Nephron progenitor cell (in vitro differentiated cells): ENCODE data around the gene EXOC6B.

Source experiments
- DNase-seq: peaks from one replicate; pipeline ENCODE4 v3.0.0; 2021
- H3K27ac Mint-ChIP-seq: 2 replicates; pipeline ENCODE4 v1.8.0; 2021; ENCODE audit warnings: mild to moderate bottlenecking, moderate library complexity, mixed read lengths
- H3K27me3 Mint-ChIP-seq: 2 replicates; pipeline ENCODE4 v1.8.0; 2021; ENCODE audit warnings: mild to moderate bottlenecking, low read depth, mixed read lengths; ENCODE audit not compliant: poor library complexity
- H3K36me3 Mint-ChIP-seq: 2 replicates; pipeline ENCODE4 v1.8.0; 2021; ENCODE audit warnings: low read depth, mixed read lengths
- H3K4me1 Mint-ChIP-seq: 2 replicates; pipeline ENCODE4 v1.8.0; 2021; ENCODE audit warnings: mixed read lengths
- H3K4me3 Mint-ChIP-seq: 2 replicates; pipeline ENCODE4 v1.8.0; 2021; ENCODE audit warnings: mild to moderate bottlenecking, moderate library complexity, mixed read lengths
- H3K9me3 Mint-ChIP-seq: 2 replicates; pipeline ENCODE4 v1.8.0; 2021; ENCODE audit warnings: mild to moderate bottlenecking, moderate library complexity, mixed read lengths
- CTCF ChIP-seq: fragments of 200-600 bp; sonication (generic); IDR thresholded peaks from 2 replicates; pipeline ENCODE4 v1.5.0; 2021; ENCODE audit warnings: antibody characterized with exemption

EXOC6B gene

GRCh38 chr2:72386288-72386687 is 439.5 kb downstream of the EXOC6B start:
- no peak for DNase-seq
- Mint-ChIP-seq H3K9me3 (peaks cover 63% of the 10 kb centered on the region), H3K36me3 (peaks cover 10% of the 10 kb centered on the region), H3K27me3 (no peaks in the 10 kb centered on the region), H3K4me3 (no peak overlapping the region), H3K4me1 (no peaks in the 10 kb centered on the region), H3K27ac (no peak overlapping the region)
- no peak for TF ChIP-seq CTCF

GRCh38 chr2:72378753-72379348 is 447.0 kb downstream of the EXOC6B start:
- no peak overlapping the region for H3K4me3 Mint-ChIP-seq
- no peak overlapping the region for H3K27ac Mint-ChIP-seq
- H3K9me3 Mint-ChIP-seq: peaks cover 21% of the 10 kb centered on the region
- TF ChIP-seq CTCF: no peak
- no peaks in the 10 kb centered on the region for H3K27me3 Mint-ChIP-seq
- H3K4me1 Mint-ChIP-seq: no peaks in the 10 kb centered on the region
- peaks cover 40% of the 10 kb centered on the region for H3K36me3 Mint-ChIP-seq
- DNase-seq: no peak

- Mint-ChIP-seq H3K4me3 (no peak overlapping the region), H3K27ac (no peak overlapping the region), H3K27me3 (no peaks in the 10 kb centered on the region), H3K9me3 (peaks cover 24% of the 10 kb centered on the region), H3K4me1 (no peaks in the 10 kb centered on the region), H3K36me3 (peaks cover 19% of the 10 kb centered on the region)
- DNase-seq: no peak
- TF ChIP-seq CTCF: no peak
These were observed 458.2 kb downstream of the EXOC6B start for GRCh38 chr2:72367530-72368225.

- Mint-ChIP-seq H3K4me1 (peaks cover 5% of the 10 kb centered on the region), H3K9me3 (no peaks in the 10 kb centered on the region), H3K27me3 (no peaks in the 10 kb centered on the region), H3K36me3 (no peaks in the 10 kb centered on the region), H3K27ac (no peak overlapping the region), H3K4me3 (no peak overlapping the region)
- no peak for TF ChIP-seq CTCF
- no peak for DNase-seq
These were observed 462.4 kb downstream of the EXOC6B start for GRCh38 chr2:72363406-72363805.

- Mint-ChIP-seq H3K9me3 (no peaks in the 10 kb centered on the region), H3K27ac (no peak overlapping the region), H3K27me3 (no peaks in the 10 kb centered on the region), H3K4me3 (no peak overlapping the region), H3K36me3 (no peaks in the 10 kb centered on the region), H3K4me1 (peaks cover 5% of the 10 kb centered on the region)
- no peak for DNase-seq
- TF ChIP-seq CTCF: no peak
These were observed 463.1 kb downstream of the EXOC6B start for GRCh38 chr2:72362733-72363132.

GRCh38 chr2:72361521-72361920 is 464.3 kb downstream of the EXOC6B start:
- Mint-ChIP-seq H3K36me3 (no peaks in the 10 kb centered on the region), H3K27me3 (no peaks in the 10 kb centered on the region), H3K27ac (no peak overlapping the region), H3K4me3 (no peak overlapping the region), H3K9me3 (no peaks in the 10 kb centered on the region), H3K4me1 (peaks cover 5% of the 10 kb centered on the region)
- TF ChIP-seq CTCF: no peak
- no peak for DNase-seq
